IMR-90 (cell line): ENCODE data around the gene INO80D. TPM values are rescaled to one million over a fixed set of nuclear protein-coding genes. Genes with fewer than 3 reads are reported as not detected.

Source experiments
- ATAC-seq: fragments of 200-7000 bp; cut with Tn5 transposase; 2 replicates; pipeline ENCODE4 v1.9.1; 2020; ENCODE audit warnings: low read depth, mild to moderate bottlenecking, moderate library complexity
- BruUV-seq: library from RNA; stranded (reverse); fragments of 400-500 nt; replicated peaks from 2 replicates; lab custom pipeline; 2021; lab: Mats Ljungman, UMichigan
- CTCF ChIA-PET: fragments of 300-600 bp; formaldehyde crosslinking; extraction: SDS; loops from one replicate; lab custom pipeline; 2021; ENCODE audit warnings: antibody characterized with exemption; lab: Yijun Ruan, JAX
- POLR2A ChIA-PET: fragments of 300-600 bp; sonication (Branson Sonifier 250); formaldehyde crosslinking; loops from one replicate; lab custom pipeline; 2022; ENCODE audit warnings: antibody characterized with exemption; ENCODE audit not compliant: unreplicated experiment; lab: Charles Lee
- DNase-seq: peaks from one replicate; pipeline ENCODE4 v3.0.0; 2013
- H2AFZ ChIP-seq: replicated peaks from 2 replicates; pipeline ENCODE3; 2013; ENCODE audit warnings: low read length, mild to moderate bottlenecking; ENCODE audit not compliant: poor library complexity
- H2AK5ac ChIP-seq: 2 replicates; pipeline ENCODE4 v1.6.1; 2013; ENCODE audit warnings: low read depth, low read length, inconsistent platforms
- H2AK9ac ChIP-seq: replicated peaks from 2 replicates; pipeline ENCODE3; 2013; ENCODE audit warnings: mild to moderate bottlenecking, low read depth, low read length, moderate library complexity; ENCODE audit not compliant: poor library complexity
- H2BK120ac ChIP-seq: 2 replicates; pipeline ENCODE4 v1.6.1; 2013; ENCODE audit warnings: low read depth, low read length, inconsistent platforms
- H2BK15ac ChIP-seq: 3 replicates; pipeline ENCODE4 v1.6.1; 2013; ENCODE audit warnings: low read depth, low read length, inconsistent platforms
- H2BK20ac ChIP-seq: 2 replicates; pipeline ENCODE4 v1.6.1; 2013; ENCODE audit warnings: low read depth, mild to moderate bottlenecking, inconsistent platforms, low read length, moderate library complexity
- H2BK5ac ChIP-seq: 2 replicates; pipeline ENCODE4 v1.6.1; 2013; ENCODE audit warnings: mild to moderate bottlenecking, low read depth, low read length, inconsistent platforms; ENCODE audit not compliant: poor library complexity, severe bottlenecking
- H3K14ac ChIP-seq: replicated peaks from 2 replicates; pipeline ENCODE4 v1.6.1; 2013; ENCODE audit warnings: low read depth, low read length, inconsistent platforms
- H3K18ac ChIP-seq: 2 replicates; pipeline ENCODE4 v1.6.1; 2013; ENCODE audit warnings: low read depth, low read length, control low read depth
- H3K23ac ChIP-seq: 2 replicates; pipeline ENCODE4 v1.6.1; 2013; ENCODE audit warnings: low read depth, low read length, inconsistent platforms
- H3K27ac ChIP-seq: 2 replicates; pipeline ENCODE4 v1.5.1; 2013; ENCODE audit warnings: mild to moderate bottlenecking, control low read depth, low read length; ENCODE audit not compliant: insufficient read depth
- H3K27me3 ChIP-seq: 2 replicates; pipeline ENCODE4 v1.6.1; 2013; ENCODE audit warnings: low read length; ENCODE audit not compliant: control insufficient read depth, insufficient read depth
- H3K36me3 ChIP-seq: 2 replicates; pipeline ENCODE4 v1.6.1; 2013; ENCODE audit warnings: low read length, mixed read lengths; ENCODE audit not compliant: control insufficient read depth, insufficient read depth
- H3K4ac ChIP-seq: 2 replicates; pipeline ENCODE4 v1.6.1; 2013; ENCODE audit warnings: low read depth, low read length, inconsistent platforms
- H3K4me1 ChIP-seq: 2 replicates; pipeline ENCODE4 v1.6.1; 2013; ENCODE audit warnings: low read length, mixed read lengths; ENCODE audit not compliant: control insufficient read depth, insufficient read depth
- H3K4me2 ChIP-seq: 2 replicates; pipeline ENCODE4 v1.6.1; 2013; ENCODE audit warnings: low read depth, mild to moderate bottlenecking, control low read depth, low read length, moderate library complexity
- H3K4me3 ChIP-seq: 2 replicates; pipeline ENCODE4 v1.5.1; 2013; ENCODE audit warnings: low read depth, mild to moderate bottlenecking, control low read depth, low read length, moderate library complexity; ENCODE audit not compliant: insufficient read depth
- H3K56ac ChIP-seq: 2 replicates; pipeline ENCODE4 v1.6.1; 2013; ENCODE audit warnings: low read length, inconsistent platforms; ENCODE audit not compliant: insufficient read depth; ENCODE audit errors: extremely low read depth
- H3K79me1 ChIP-seq, 2 experiments: 2 replicates each; pipeline ENCODE4 v1.6.1; 2013; ENCODE audit warnings: low read length in 2 of 2, inconsistent platforms in 1 of 2, low read depth in 1 of 2
- H3K9ac ChIP-seq: 2 replicates; pipeline ENCODE4 v1.6.1; 2013; ENCODE audit warnings: low read depth, low read length, control low read depth
- H3K9me1 ChIP-seq: 2 replicates; pipeline ENCODE4 v1.6.1; 2013; ENCODE audit warnings: low read length, inconsistent platforms; ENCODE audit not compliant: insufficient read depth
- H3K9me3 ChIP-seq: 2 replicates; pipeline ENCODE4 v1.6.1; 2013; ENCODE audit warnings: low read length; ENCODE audit not compliant: control insufficient read depth, insufficient read depth
- H4K20me1 ChIP-seq: 2 replicates; pipeline ENCODE4 v1.6.1; 2013; ENCODE audit warnings: low read length, inconsistent platforms; ENCODE audit not compliant: insufficient read depth
- H4K5ac ChIP-seq: 2 replicates; pipeline ENCODE4 v1.6.1; 2013; ENCODE audit warnings: mild to moderate bottlenecking, low read depth, low read length, control low read depth
- H4K8ac ChIP-seq, 2 experiments: 2 replicates each; pipeline ENCODE4 v1.6.1; 2013; ENCODE audit warnings: low read depth in 2 of 2, low read length in 2 of 2, control low read depth in 1 of 2, inconsistent platforms in 1 of 2
- H4K91ac ChIP-seq: 2 replicates; pipeline ENCODE4 v1.6.1; 2013; ENCODE audit warnings: low read depth, low read length, inconsistent platforms; ENCODE audit not compliant: insufficient read depth
- CHD1 ChIP-seq: IDR thresholded peaks from 2 replicates; pipeline ENCODE4 v1.6.1; 2012; ENCODE audit warnings: low read depth, low read length, improper control_type of control experiment
- ELK1 ChIP-seq: fragments of 150-350 bp; IDR thresholded peaks from 2 replicates; pipeline ENCODE4 v1.6.1; 2016; ENCODE audit warnings: low read depth, mild to moderate bottlenecking, low read length, moderate library complexity, borderline replicate concordance
- MXI1 ChIP-seq: IDR thresholded peaks from 2 replicates; pipeline ENCODE4 v1.6.1; 2012; ENCODE audit warnings: low read depth, mild to moderate bottlenecking, low read length, moderate library complexity, borderline replicate concordance
- NFE2L2 ChIP-seq: fragments of 150-350 bp; IDR thresholded peaks from 2 replicates; pipeline ENCODE4 v1.6.1; 2016; ENCODE audit warnings: low read depth, mild to moderate bottlenecking, low read length
- POLR2A ChIP-seq: IDR thresholded peaks from 2 replicates; pipeline ENCODE4 v1.6.1; 2012; ENCODE audit warnings: mild to moderate bottlenecking, low read depth, low read length
- RAD21 ChIP-seq: IDR thresholded peaks from 2 replicates; pipeline ENCODE4 v1.6.1; 2012; ENCODE audit warnings: low read length, improper control_type of control experiment
- RCOR1 ChIP-seq: IDR thresholded peaks from 2 replicates; pipeline ENCODE4 v1.6.1; 2012; ENCODE audit warnings: mild to moderate bottlenecking, low read length, improper control_type of control experiment; ENCODE audit not compliant: insufficient replicate concordance
- RFX5 ChIP-seq: IDR thresholded peaks from 2 replicates; pipeline ENCODE4 v1.8.0; 2012; ENCODE audit warnings: low read depth, mild to moderate bottlenecking, low read length, moderate library complexity
- WGBS, 2 experiments: methylation state at CpG; one replicate each; pipeline versions ENCODE4 v1.1.5 to v1.1.7; 2013; ENCODE audit warnings: missing lambda C conversion rate in 2 of 2; ENCODE audit not compliant: insufficient read length in 1 of 2; ENCODE audit errors: extremely low coverage in 2 of 2; 5-methylcytosine and 5-hydroxymethylcytosine counted together
- dilution Hi-C: fragments of 300-500 bp; cut with HindIII; formaldehyde crosslinking; loops from one replicate; pipeline ENCODE4 v1.14.3; 2018; ENCODE audit warnings: low sequenced_read_pairs; ENCODE audit not compliant: unreplicated experiment
- in situ Hi-C: fragments of 300-500 bp; cut with MboI; formaldehyde crosslinking; loops from 3 replicates; pipeline ENCODE4 v1.14.3; 2019; ENCODE audit warnings: low sequenced_read_pairs, inconsistent platforms, mixed read lengths
- intact Hi-C: fragments of 100-400 bp; cut with micrococcal nuclease; formaldehyde crosslinking; loops from 2 replicates; pipeline ENCODE4 v1.10.0; 2022
- polyA plus RNA-seq, 3 experiments: library from polyadenylated mRNA; depleted of rRNA; stranded (reverse); fragments of >200 nt; gene quantifications; 2 replicates each; pipeline ENCODE4 v1.2.3, GENCODE V29; 2012; ENCODE audit warnings: low replicate concordance in 1 of 3
- total RNA-seq: library from RNA; depleted of rRNA; stranded (reverse); fragments of >200 nt; gene quantifications from 2 replicates; pipeline ENCODE4 v1.2.3, GENCODE V29; 2012

Gene INO80D
- total and polyA plus RNA-seq, 2 of the 4 experiments (the other 2 are of a cell fraction) = 0.79 to 4.5 TPM

DNA sequence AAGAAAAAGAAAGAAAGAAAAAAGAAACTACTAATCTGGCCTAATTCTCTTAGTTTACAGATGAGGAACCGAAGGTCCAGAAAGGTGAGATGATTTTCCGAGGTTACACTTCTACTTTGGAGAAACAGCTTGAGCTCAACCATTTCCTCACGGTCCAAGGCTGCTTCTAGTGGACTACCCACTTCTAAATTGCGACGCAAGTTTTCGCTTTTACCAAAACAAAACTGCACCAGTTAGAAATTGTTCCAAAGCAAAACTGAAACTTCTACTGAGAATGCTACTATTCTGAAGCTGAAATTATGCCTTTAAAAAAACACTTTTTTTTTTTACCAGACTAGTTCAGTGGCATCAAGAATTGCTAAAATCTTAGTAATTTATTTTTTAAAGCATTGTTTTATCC is 101.6 kb downstream of the INO80D start:
- in situ Hi-C loops = no loop called here
- H2AFZ ChIP-seq = no peak overlapping the region
- H4K20me1 ChIP-seq = no peaks in the 10 kb centered on the region
- H3K27me3 ChIP-seq = no peaks in the 10 kb centered on the region
- H4K8ac ChIP-seq = no peak overlapping the region
- ATAC-seq = no peak
- WGBS, 2 experiments = 83% methylated on average over 1 of the region's 6 CpGs; no CpG with 5 or more reads in 1 of the 2 experiments
- H3K27ac ChIP-seq = no peak overlapping the region
- no peak overlapping the region for H2BK5ac ChIP-seq
- ChIA-PET POLR2A (no interaction called here), CTCF (no interaction called here)
- H3K79me1 ChIP-seq = no peaks in the 10 kb centered on the region
- BruUV-seq = no TSS peak
- no peak overlapping the region for H3K4ac ChIP-seq
- no peaks in the 10 kb centered on the region for H3K4me1 ChIP-seq
- H3K9me1 ChIP-seq = peaks cover 2% of the 10 kb centered on the region; the same call in 1 of the 2 replicates
- no peak overlapping the region for H4K5ac ChIP-seq
- H2BK120ac ChIP-seq = no peak overlapping the region
- TF ChIP-seq ELK1 (no peak), NFE2L2 (no peak), RFX5 (no peak), POLR2A (no peak), MXI1 (no peak), RCOR1 (no peak), RAD21 (no peak), CHD1 (no peak)
- H3K4me3 ChIP-seq = no peak overlapping the region
- no peaks in the 10 kb centered on the region for H3K36me3 ChIP-seq
- H2AK5ac ChIP-seq = no peak overlapping the region
- no peak overlapping the region for H3K18ac ChIP-seq
- H2BK15ac ChIP-seq = no peak overlapping the region
- intact Hi-C loops = no loop called here
- H2AK9ac ChIP-seq = no peak overlapping the region
- dilution Hi-C loops = no loop called here
- DNase-seq = no peak
- H3K9ac ChIP-seq = no peak overlapping the region
- no peak overlapping the region for H2BK20ac ChIP-seq
- H3K56ac ChIP-seq = no peak overlapping the region
- H3K4me2 ChIP-seq = no peak overlapping the region
- H4K91ac ChIP-seq = no peak overlapping the region
- no peaks in the 10 kb centered on the region for H3K9me3 ChIP-seq
- no peak overlapping the region for H3K23ac ChIP-seq
- no peak overlapping the region for H3K14ac ChIP-seq
